IPS DF 6.9 (cell line): ENCODE measurements around the gene OR51F1.
"Not testable (repeated sequence)": the region's sequence is repeated elsewhere in the genome, so short reads cannot be mapped to it uniquely, and the experiment has no call there.

Experiments
- DNase-seq: peaks from one replicate; pipeline ENCODE4 v3.0.0-alpha.2; 2013; ENCODE audit warnings: low read depth, low spot score
- H3K27ac ChIP-seq: one replicate; pipeline ENCODE4 v1.5.1; 2013; ENCODE audit warnings: low read length, control low read depth
- H3K27me3 ChIP-seq: 2 replicates; pipeline ENCODE4 v1.6.1; 2013; ENCODE audit warnings: mild to moderate bottlenecking, low read length; ENCODE audit not compliant: control insufficient read depth, insufficient read depth
- H3K36me3 ChIP-seq: 2 replicates; pipeline ENCODE4 v1.6.1; 2013; ENCODE audit warnings: low read length; ENCODE audit not compliant: control insufficient read depth, insufficient read depth
- H3K4me1 ChIP-seq: 2 replicates; pipeline ENCODE4 v1.6.1; 2013; ENCODE audit warnings: low read length; ENCODE audit not compliant: control insufficient read depth, insufficient read depth
- H3K4me3 ChIP-seq: 2 replicates; pipeline ENCODE4 v1.5.1; 2013; ENCODE audit warnings: mild to moderate bottlenecking, low read length
- H3K9me3 ChIP-seq: 2 replicates; pipeline ENCODE4 v1.6.1; 2013; ENCODE audit warnings: low read length, inconsistent platforms; ENCODE audit not compliant: control insufficient read depth, insufficient read depth
- WGBS: extraction: QIAGEN DNeasy Blood & Tissue Kit; methylation state at CpG from one replicate; pipeline ENCODE4 v1.1.7; 2013; ENCODE audit warnings: mixed read lengths, missing lambda C conversion rate; ENCODE audit not compliant: insufficient read length, insufficient coverage; 5-methylcytosine and 5-hydroxymethylcytosine counted together

Gene OR51F1

GRCh38 chr11:4763096-4763495 lies 6.6 kb downstream of the OR51F1 start:
- Histone ChIP-seq H3K36me3 (no peaks in the 10 kb centered on the region), H3K4me3 (no peak overlapping the region), H3K27me3 (peaks cover 2% of the 10 kb centered on the region; the same call in 1 of the 2 replicates), H3K4me1 (no peaks in the 10 kb centered on the region; the same call in 1 of the 2 replicates), H3K27ac (no peak overlapping the region), H3K9me3 (no peaks in the 10 kb centered on the region)
- no CpG with 5 or more reads among the region's 2 CpGs for WGBS
- no peak for DNase-seq

GRCh38 chr11:4751201-4751600 lies 18.5 kb downstream of the OR51F1 start:
- no peaks in the 10 kb centered on the region for H3K36me3 ChIP-seq
- no peaks in the 10 kb centered on the region for H3K9me3 ChIP-seq
- no peak overlapping the region for H3K27ac ChIP-seq
- H3K4me1 ChIP-seq, result no peaks in the 10 kb centered on the region
- H3K4me3 ChIP-seq, result no peak overlapping the region
- DNase-seq, result no peak
- no CpG with 5 or more reads among the region's 1 CpG for WGBS
- H3K27me3 ChIP-seq, result no peaks in the 10 kb centered on the region

GRCh38 chr11:4748438-4748837 lies 21.3 kb downstream of the OR51F1 start:
- WGBS, result no CpG with 5 or more reads among the region's 6 CpGs
- no peak for DNase-seq

DNA sequence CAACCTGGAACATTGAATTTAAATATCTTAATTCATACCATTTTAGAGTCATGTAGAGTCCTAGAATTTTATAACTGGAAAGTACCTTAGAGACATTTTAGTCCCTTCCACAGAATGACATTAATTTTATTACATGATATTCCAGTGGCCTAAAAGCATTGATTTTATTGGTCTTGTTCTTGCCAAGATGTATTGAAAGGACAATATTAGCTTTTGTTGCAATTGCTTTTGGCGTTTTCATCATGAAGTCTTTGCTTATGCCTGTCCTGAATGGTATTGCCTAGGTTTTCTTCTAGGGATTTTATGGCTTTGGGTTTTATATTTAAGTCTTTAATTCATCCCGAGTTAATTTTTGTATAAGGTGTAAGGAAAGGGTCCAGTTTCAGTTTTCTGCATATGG lies 29.0 kb downstream of the OR51F1 start:
- DNase-seq, result no peak
- no peaks in the 10 kb centered on the region for H3K36me3 ChIP-seq
- H3K4me3 ChIP-seq, result no peak overlapping the region
- no peaks in the 10 kb centered on the region for H3K27me3 ChIP-seq
- H3K27ac ChIP-seq, result no peak overlapping the region
- WGBS, result no CpG with 5 or more reads among the region's 2 CpGs
- no peaks in the 10 kb centered on the region for H3K9me3 ChIP-seq
- H3K4me1 ChIP-seq, result no peaks in the 10 kb centered on the region

More at GRCh38 chr11:4748438-4748837, 21.3 kb downstream of the OR51F1 start:
- no peaks in the 10 kb centered on the region for H3K4me1 ChIP-seq
- H3K4me3 ChIP-seq, result no peak overlapping the region
- no peaks in the 10 kb centered on the region for H3K9me3 ChIP-seq
- no peaks in the 10 kb centered on the region for H3K27me3 ChIP-seq
- H3K36me3 ChIP-seq, result no peaks in the 10 kb centered on the region
- no peak overlapping the region for H3K27ac ChIP-seq

GRCh38 chr11:4727171-4727570 lies 42.6 kb downstream of the OR51F1 start:
- no peak overlapping the region for H3K27ac ChIP-seq
- no peak overlapping the region for H3K4me3 ChIP-seq
- no peaks in the 10 kb centered on the region for H3K27me3 ChIP-seq
- H3K9me3 ChIP-seq, result no peaks in the 10 kb centered on the region
- H3K36me3 ChIP-seq, result no peaks in the 10 kb centered on the region
- no CpG with 5 or more reads among the region's 2 CpGs for WGBS
- H3K4me1 ChIP-seq, result no peaks in the 10 kb centered on the region
- DNase-seq, result no peak

GRCh38 chr11:4722616-4723534 lies 46.9 kb downstream of the OR51F1 start:
- not testable (repeated sequence) for H3K4me3 ChIP-seq, H3K27ac ChIP-seq, H3K27me3 ChIP-seq, H3K4me1 ChIP-seq, H3K9me3 ChIP-seq, H3K36me3 ChIP-seq
- no CpG with 5 or more reads among the region's 33 CpGs for WGBS
- peak; percentile 27 for DNase-seq
